CD4-positive, alpha-beta T cell (primary cell): ENCODE results near the gene HIVEP3. TPM values are rescaled to one million over a fixed set of nuclear protein-coding genes. Genes with fewer than 3 reads are reported as not detected.

Source experiments
- ATAC-seq: fragments of 200-7000 bp; cut with Tn5 transposase; one replicate; pipeline ENCODE4 v1.10.0; 2022; ENCODE audit warnings: mild to moderate bottlenecking; ENCODE audit not compliant: poor library complexity
- CTCF ChIA-PET: fragments of 350-600 bp; sonication (Branson Sonifier 250); formaldehyde crosslinking; loops from one replicate; lab custom pipeline; 2021; ENCODE audit warnings: antibody characterized with exemption, inconsistent platforms; lab: Charles Lee
- POLR2A ChIA-PET: fragments of 350-600 bp; sonication (Branson Sonifier 250); formaldehyde crosslinking; loops from one replicate; lab custom pipeline; 2021; ENCODE audit warnings: antibody characterized with exemption, inconsistent platforms; lab: Charles Lee
- DNase-seq, 14 experiments: peaks; one replicate each; pipeline ENCODE4 v3.0.0-alpha.2; 2013 to 2020; ENCODE audit warnings: mixed read lengths in 2 of 14
- H3K27ac ChIP-seq, 2 donors: one replicate each; pipeline versions ENCODE4 v1.5.1 to v1.7.0; 2013; ENCODE audit warnings: low read length in 2 of 2, low read depth in 1 of 2, mild to moderate bottlenecking in 1 of 2
- H3K27me3 ChIP-seq, 2 experiments: 1 replicate in 1 of 2; 2 replicates in 1 of 2; pipeline versions ENCODE4 v1.6.1 to v1.7.0; 2013; ENCODE audit warnings: low read length in 2 of 2, control low read depth in 1 of 2, mild to moderate bottlenecking in 1 of 2, moderate library complexity in 1 of 2; ENCODE audit not compliant: insufficient read depth in 2 of 2, control insufficient read depth in 1 of 2
- H3K36me3 ChIP-seq: one replicate; pipeline ENCODE4 v1.6.1; 2013; ENCODE audit warnings: low read length, control low read depth; ENCODE audit not compliant: insufficient read depth
- H3K4me1 ChIP-seq: one replicate; pipeline ENCODE4 v1.6.1; 2013; ENCODE audit warnings: low read length, control low read depth; ENCODE audit not compliant: insufficient read depth
- H3K4me3 ChIP-seq: one replicate; pipeline ENCODE4 v1.5.1; 2013; ENCODE audit warnings: mild to moderate bottlenecking, low read length, moderate library complexity
- H3K9me3 ChIP-seq, 2 experiments: 1 replicate in 1 of 2; 2 replicates in 1 of 2; pipeline versions ENCODE4 v1.6.1 to v1.7.0; 2013; ENCODE audit warnings: low read length in 2 of 2, mild to moderate bottlenecking in 2 of 2, control low read depth in 1 of 2, moderate library complexity in 1 of 2; ENCODE audit not compliant: control insufficient read depth in 1 of 2, insufficient read depth in 1 of 2
- H3K27ac Mint-ChIP-seq: one replicate; pipeline ENCODE4 v1.8.0; 2020; ENCODE audit warnings: mixed read lengths
- H3K27me3 Mint-ChIP-seq: one replicate; pipeline ENCODE4 v1.8.0; 2021; ENCODE audit warnings: mixed read lengths
- H3K36me3 Mint-ChIP-seq: one replicate; pipeline ENCODE4 v1.8.0; 2021; ENCODE audit warnings: low read depth, mixed read lengths
- H3K4me1 Mint-ChIP-seq: one replicate; pipeline ENCODE4 v1.8.0; 2021; ENCODE audit warnings: low read depth, mixed read lengths
- H3K4me3 Mint-ChIP-seq: one replicate; pipeline ENCODE4 v1.8.0; 2020; ENCODE audit warnings: mild to moderate bottlenecking, mixed read lengths
- H3K9me3 Mint-ChIP-seq: one replicate; pipeline ENCODE4 v1.8.0; 2020; ENCODE audit warnings: mixed read lengths
- CTCF ChIP-seq: fragments of 200-600 bp; IDR thresholded peaks from one replicate; pipeline ENCODE4 v1.8.0; 2022; ENCODE audit warnings: antibody characterized with exemption, mild to moderate bottlenecking
- intact Hi-C, 2 experiments: fragments of 100-400 bp; cut with DNase I in 1 of 2; cut with micrococcal nuclease in 1 of 2; formaldehyde crosslinking; loops; one replicate each; pipeline versions ENCODE4 v1.15.1 to v1.9.0; 2023 to 2025; cut with DNase I, micrococcal nuclease
- total RNA-seq, 174 experiments: library from RNA in 2 of 174; stranded (reverse) in 2 of 174; gene quantifications; one replicate each; pipeline ENCODE4 v1.2.3 and lab custom pipeline; 2021 to 2026

The HIVEP3 gene
- total RNA-seq, 2 experiments from 2014 or later = 5.1 to 5.4 TPM

DNA sequence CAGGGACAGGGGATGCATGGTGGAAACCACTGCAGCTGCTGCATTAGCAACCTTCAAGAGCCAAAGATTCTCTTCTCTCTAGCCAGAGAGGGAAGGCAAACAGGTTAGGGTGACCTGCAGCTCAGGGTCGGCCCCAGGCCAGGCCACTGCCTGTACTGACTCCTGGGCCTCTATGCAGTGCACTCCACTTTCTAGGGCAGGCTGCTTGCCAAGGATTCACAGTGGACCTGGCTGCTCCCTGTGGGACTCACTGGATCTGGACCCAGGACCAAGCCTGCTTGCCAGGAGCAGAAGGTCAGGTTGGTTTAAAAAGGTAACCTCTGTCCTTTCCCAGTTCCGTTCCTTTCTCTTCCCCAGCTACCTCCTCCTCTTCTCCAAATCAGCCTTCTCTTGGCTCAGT is 52.4 kb downstream of the HIVEP3 start:
- DNase-seq (no peak), ATAC-seq (no peak)
- Mint-ChIP-seq H3K9me3 (no peaks in the 10 kb centered on the region), H3K27me3 (no peaks in the 10 kb centered on the region), H3K36me3 (no peaks in the 10 kb centered on the region), H3K4me1 (peaks cover 25% of the 10 kb centered on the region), H3K4me3 (no peak overlapping the region), H3K27ac (no peak overlapping the region)
- no peak for TF ChIP-seq CTCF
- Histone ChIP-seq H3K27ac (no peak overlapping the region), H3K4me1 (peaks cover 28% of the 10 kb centered on the region), H3K36me3 (no peaks in the 10 kb centered on the region), H3K4me3 (no peak overlapping the region), H3K27me3 (no peaks in the 10 kb centered on the region), H3K9me3 (no peaks in the 10 kb centered on the region)
- intact Hi-C loops = no loop called here
- CTCF ChIA-PET = interaction anchor here (1.2 kb wide), 1 partner anchor 19 kb away, joined by 3 read pairs; no protein-coding TSS in a partner anchor
- POLR2A ChIA-PET = interaction anchor here (1.2 kb wide), 1 partner anchor 26 kb away, joined by 5 read pairs; no protein-coding TSS in a partner anchor

DNA sequence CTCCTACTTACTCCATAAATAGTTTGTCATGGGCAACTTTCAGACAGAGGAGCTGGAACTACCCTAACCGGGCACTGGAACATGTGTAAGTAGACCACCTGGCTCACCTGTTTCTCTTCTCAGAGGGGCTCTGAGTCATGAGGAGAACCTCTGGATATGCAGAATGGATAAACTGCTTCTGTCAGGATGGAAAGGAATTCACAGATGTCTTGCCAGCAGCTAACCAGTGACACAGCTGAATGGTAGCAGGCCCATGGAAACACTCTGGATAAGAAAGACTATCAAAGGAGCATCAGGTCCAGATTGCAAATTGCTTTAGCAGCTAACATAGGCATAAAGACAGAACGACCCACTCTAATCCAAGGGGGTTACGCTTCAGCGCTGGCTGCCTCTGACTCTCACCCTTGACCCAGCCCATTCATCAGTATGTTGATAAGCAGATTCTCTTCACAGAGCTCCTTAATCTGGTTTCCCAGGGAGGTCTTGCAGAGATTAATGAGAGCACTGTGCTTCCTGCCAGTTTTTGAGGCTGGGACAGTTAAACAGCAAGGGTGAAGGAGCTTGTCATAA is 54.2 kb downstream of the HIVEP3 start:
- Mint-ChIP-seq H3K9me3 (no peaks in the 10 kb centered on the region), H3K27ac (no peak overlapping the region), H3K36me3 (no peaks in the 10 kb centered on the region), H3K4me3 (no peak overlapping the region), H3K27me3 (no peaks in the 10 kb centered on the region), H3K4me1 (peaks cover 25% of the 10 kb centered on the region)
- no peak for TF ChIP-seq CTCF
- H3K27me3 ChIP-seq = no peaks in the 10 kb centered on the region
- ChIA-PET POLR2A (interaction anchor here (1.7 kb wide), 1 partner anchor 27 kb away, joined by 5 read pairs; no protein-coding TSS in a partner anchor), CTCF (no interaction called here)
- no peak for DNase-seq
- no peak for ATAC-seq
- peaks cover 28% of the 10 kb centered on the region for H3K4me1 ChIP-seq
- intact Hi-C loops = no loop called here
- H3K9me3 ChIP-seq = no peaks in the 10 kb centered on the region
- H3K4me3 ChIP-seq = no peak overlapping the region
- no peaks in the 10 kb centered on the region for H3K36me3 ChIP-seq
- no peak overlapping the region for H3K27ac ChIP-seq

DNA sequence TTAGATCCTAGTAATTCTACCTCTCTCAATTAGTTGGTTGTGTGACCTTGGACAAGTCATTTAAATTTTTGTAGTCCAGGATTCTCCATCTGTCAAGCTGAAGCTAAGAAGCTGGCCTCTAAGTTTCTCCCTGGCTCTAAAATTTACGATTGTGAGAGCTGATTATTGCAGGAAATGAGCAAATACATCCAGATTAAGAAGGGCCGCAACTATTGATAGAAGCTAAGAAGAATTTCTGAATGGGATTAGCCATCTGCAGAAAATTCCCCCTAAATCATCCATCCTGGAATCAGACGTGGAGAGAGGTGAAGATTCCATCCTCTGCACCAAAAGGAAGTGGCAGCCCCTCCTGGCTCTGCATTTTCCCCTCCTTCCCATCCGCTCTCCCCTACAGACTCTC is 55.0 kb downstream of the HIVEP3 start:
- CTCF ChIA-PET = no interaction called here

More for the DNA sequence above, 55.0 kb downstream of the HIVEP3 start:
- DNase-seq = no peak
- POLR2A ChIA-PET = no interaction called here
- Mint-ChIP-seq H3K36me3 (no peaks in the 10 kb centered on the region), H3K9me3 (no peaks in the 10 kb centered on the region), H3K4me3 (no peak overlapping the region), H3K27ac (no peak overlapping the region), H3K4me1 (peaks cover 24% of the 10 kb centered on the region), H3K27me3 (no peaks in the 10 kb centered on the region)
- peaks cover 25% of the 10 kb centered on the region for H3K4me1 ChIP-seq
- H3K27ac ChIP-seq = no peak overlapping the region
- no peaks in the 10 kb centered on the region for H3K27me3 ChIP-seq
- no peak for ATAC-seq
- intact Hi-C loops = no loop called here
- H3K4me3 ChIP-seq = no peak overlapping the region
- TF ChIP-seq CTCF = no peak
- no peaks in the 10 kb centered on the region for H3K36me3 ChIP-seq
- H3K9me3 ChIP-seq = no peaks in the 10 kb centered on the region
